HFFc6 (cell line): ENCODE results near the gene CABCOCO1. TPM values are rescaled to one million over a fixed set of nuclear protein-coding genes. Genes with fewer than 3 reads are reported as not detected.
A peak's percentile ranks its signal among the peaks of the same experiment; 100 is the strongest.

Experiments
- DNase-seq: peaks from one replicate; pipeline ENCODE4 v3.0.0-alpha.2; 2018
- H3K27ac Mint-ChIP-seq: 2 replicates; pipeline ENCODE4 v1.8.0; 2020; ENCODE audit warnings: mild to moderate bottlenecking, mixed read lengths
- H3K27me3 Mint-ChIP-seq: 2 replicates; pipeline ENCODE4 v1.8.0; 2021; ENCODE audit warnings: mild to moderate bottlenecking, moderate library complexity, mixed read lengths; ENCODE audit not compliant: insufficient read depth
- H3K36me3 Mint-ChIP-seq: 2 replicates; pipeline ENCODE4 v1.8.0; 2021; ENCODE audit warnings: low read depth, mixed read lengths
- H3K4me1 Mint-ChIP-seq: 2 replicates; pipeline ENCODE4 v1.8.0; 2020; ENCODE audit warnings: low read depth, mixed read lengths
- H3K4me3 Mint-ChIP-seq: 2 replicates; pipeline ENCODE4 v1.8.0; 2020; ENCODE audit warnings: mild to moderate bottlenecking, moderate library complexity, mixed read lengths
- H3K9me3 Mint-ChIP-seq: 2 replicates; pipeline ENCODE4 v1.8.0; 2020; ENCODE audit warnings: mild to moderate bottlenecking, mixed read lengths
- total RNA-seq, 6 experiments: library from RNA; stranded (reverse); fragmentation: NEBNext Ultra II Directional; extraction: Animal tissue kit (Norgen Biotek cat#: 25700); gene quantifications; 2 replicates in 1 of 6; 3 replicates in 5 of 6; pipeline ENCODE4 v1.2.3, GENCODE V29; 2021
- TF ChIP-seq, protein P1 (sequence below): fragments of 200-600 bp; sonication (generic); IDR thresholded peaks from 2 replicates; pipeline ENCODE4 v1.5.0; 2021; ENCODE audit warnings: antibody characterized with exemption, mild to moderate bottlenecking

The CABCOCO1 gene
- total RNA-seq, 6 experiments from 2014 or later = 0.15 to 0.45 (median 0.31) TPM; not detected in 1

- TF ChIP-seq, protein P1, sequence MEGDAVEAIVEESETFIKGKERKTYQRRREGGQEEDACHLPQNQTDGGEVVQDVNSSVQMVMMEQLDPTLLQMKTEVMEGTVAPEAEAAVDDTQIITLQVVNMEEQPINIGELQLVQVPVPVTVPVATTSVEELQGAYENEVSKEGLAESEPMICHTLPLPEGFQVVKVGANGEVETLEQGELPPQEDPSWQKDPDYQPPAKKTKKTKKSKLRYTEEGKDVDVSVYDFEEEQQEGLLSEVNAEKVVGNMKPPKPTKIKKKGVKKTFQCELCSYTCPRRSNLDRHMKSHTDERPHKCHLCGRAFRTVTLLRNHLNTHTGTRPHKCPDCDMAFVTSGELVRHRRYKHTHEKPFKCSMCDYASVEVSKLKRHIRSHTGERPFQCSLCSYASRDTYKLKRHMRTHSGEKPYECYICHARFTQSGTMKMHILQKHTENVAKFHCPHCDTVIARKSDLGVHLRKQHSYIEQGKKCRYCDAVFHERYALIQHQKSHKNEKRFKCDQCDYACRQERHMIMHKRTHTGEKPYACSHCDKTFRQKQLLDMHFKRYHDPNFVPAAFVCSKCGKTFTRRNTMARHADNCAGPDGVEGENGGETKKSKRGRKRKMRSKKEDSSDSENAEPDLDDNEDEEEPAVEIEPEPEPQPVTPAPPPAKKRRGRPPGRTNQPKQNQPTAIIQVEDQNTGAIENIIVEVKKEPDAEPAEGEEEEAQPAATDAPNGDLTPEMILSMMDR = no peak
- peaks cover 63% of the 10 kb centered on the region for H3K4me1 Mint-ChIP-seq
- H3K27ac Mint-ChIP-seq = peak overlapping the region; percentile 46; the same call in 1 of the 2 replicates
- peaks cover 2% of the 10 kb centered on the region for H3K27me3 Mint-ChIP-seq
- no peaks in the 10 kb centered on the region for H3K9me3 Mint-ChIP-seq
- DNase-seq = no peak
- no peaks in the 10 kb centered on the region for H3K36me3 Mint-ChIP-seq
- H3K4me3 Mint-ChIP-seq = no peak overlapping the region; the same call in 1 of the 2 replicates
These were observed 130.2 kb downstream of the CABCOCO1 start for GRCh38 chr10:61792921-61793320.

GRCh38 chr10:61793760-61794703 lies 131.3 kb downstream of the CABCOCO1 start:
- Mint-ChIP-seq H3K9me3 (no peaks in the 10 kb centered on the region), H3K4me3 (peak overlapping the region; percentile 4), H3K4me1 (peaks cover 66% of the 10 kb centered on the region), H3K27me3 (peaks cover 2% of the 10 kb centered on the region), H3K36me3 (no peaks in the 10 kb centered on the region), H3K27ac (peak overlapping the region; percentile 74)
- DNase-seq = peak; percentile 43
- TF ChIP-seq, protein P1 = no peak

DNA sequence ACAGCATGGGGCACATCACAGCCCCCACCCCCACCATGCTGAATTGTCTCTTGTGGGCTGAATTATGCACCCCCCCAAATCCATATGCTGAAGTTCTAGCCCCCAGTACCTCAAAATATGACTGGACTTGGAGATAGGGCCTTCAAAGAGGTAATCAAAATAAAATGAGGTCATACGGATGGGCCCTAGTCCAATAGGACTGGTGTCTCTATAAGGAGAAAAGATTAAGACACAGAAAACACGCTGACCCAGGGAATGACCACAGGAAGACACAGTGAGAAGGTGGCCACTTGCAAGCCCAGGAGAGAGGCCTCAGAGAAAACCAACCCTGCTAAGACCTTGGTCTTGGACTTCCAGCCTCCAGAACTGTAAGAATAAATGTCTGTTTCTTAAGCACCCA lies 132.4 kb downstream of the CABCOCO1 start:
- Mint-ChIP-seq H3K27me3 (peaks cover 2% of the 10 kb centered on the region), H3K4me1 (peaks cover 62% of the 10 kb centered on the region), H3K9me3 (no peaks in the 10 kb centered on the region), H3K36me3 (no peaks in the 10 kb centered on the region), H3K4me3 (no peak overlapping the region), H3K27ac (no peak overlapping the region)
- no peak for DNase-seq
- TF ChIP-seq, protein P1 = no peak

DNA sequence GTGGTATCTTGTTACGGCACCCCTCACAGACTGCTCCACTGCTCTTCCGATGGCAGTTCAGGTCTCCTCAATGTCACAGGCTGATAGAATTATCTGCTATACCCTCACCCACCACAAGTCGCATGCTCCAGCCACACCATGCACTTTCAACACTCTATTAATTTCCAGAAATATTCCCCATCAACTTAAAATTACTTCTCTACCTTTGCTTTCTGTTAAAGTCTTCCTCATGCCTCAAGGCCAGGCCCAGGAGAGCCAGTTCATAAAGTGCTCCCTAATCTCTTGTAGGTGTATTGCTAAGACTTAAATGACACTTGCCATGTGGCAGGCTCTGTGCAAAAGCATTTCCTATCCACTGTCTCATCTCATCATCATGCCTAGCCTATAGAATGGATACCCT lies 132.8 kb downstream of the CABCOCO1 start:
- Mint-ChIP-seq H3K27ac (no peak overlapping the region), H3K9me3 (no peaks in the 10 kb centered on the region), H3K4me1 (peaks cover 62% of the 10 kb centered on the region)

GRCh38 chr10:61796785-61797184 lies 134.1 kb downstream of the CABCOCO1 start:
- Mint-ChIP-seq H3K4me3 (no peak overlapping the region), H3K9me3 (no peaks in the 10 kb centered on the region), H3K4me1 (peaks cover 51% of the 10 kb centered on the region), H3K36me3 (no peaks in the 10 kb centered on the region), H3K27ac (no peak overlapping the region), H3K27me3 (peaks cover 2% of the 10 kb centered on the region)
- DNase-seq = no peak
- TF ChIP-seq, protein P1 = no peak

More for the DNA sequence above, 132.8 kb downstream of the CABCOCO1 start:
- H3K27me3 Mint-ChIP-seq = peaks cover 2% of the 10 kb centered on the region
- TF ChIP-seq, protein P1 = peak; percentile 52
- DNase-seq = no peak
- no peaks in the 10 kb centered on the region for H3K36me3 Mint-ChIP-seq
- no peak overlapping the region for H3K4me3 Mint-ChIP-seq
